HG02938 (cell line): ENCODE data around the gene NDC1.
"Not testable (repeated sequence)": the region's sequence is repeated elsewhere in the genome, so short reads cannot be mapped to it uniquely, and the experiment has no call there.

Source experiments
- ATAC-seq: cut with Tn5 transposase; IDR thresholded peaks from one replicate; pipeline ENCODE4 v1.9.1; 2021; ENCODE audit warnings: mild to moderate bottlenecking, moderate library complexity; ENCODE audit not compliant: unreplicated experiment

The NDC1 gene, protein sequence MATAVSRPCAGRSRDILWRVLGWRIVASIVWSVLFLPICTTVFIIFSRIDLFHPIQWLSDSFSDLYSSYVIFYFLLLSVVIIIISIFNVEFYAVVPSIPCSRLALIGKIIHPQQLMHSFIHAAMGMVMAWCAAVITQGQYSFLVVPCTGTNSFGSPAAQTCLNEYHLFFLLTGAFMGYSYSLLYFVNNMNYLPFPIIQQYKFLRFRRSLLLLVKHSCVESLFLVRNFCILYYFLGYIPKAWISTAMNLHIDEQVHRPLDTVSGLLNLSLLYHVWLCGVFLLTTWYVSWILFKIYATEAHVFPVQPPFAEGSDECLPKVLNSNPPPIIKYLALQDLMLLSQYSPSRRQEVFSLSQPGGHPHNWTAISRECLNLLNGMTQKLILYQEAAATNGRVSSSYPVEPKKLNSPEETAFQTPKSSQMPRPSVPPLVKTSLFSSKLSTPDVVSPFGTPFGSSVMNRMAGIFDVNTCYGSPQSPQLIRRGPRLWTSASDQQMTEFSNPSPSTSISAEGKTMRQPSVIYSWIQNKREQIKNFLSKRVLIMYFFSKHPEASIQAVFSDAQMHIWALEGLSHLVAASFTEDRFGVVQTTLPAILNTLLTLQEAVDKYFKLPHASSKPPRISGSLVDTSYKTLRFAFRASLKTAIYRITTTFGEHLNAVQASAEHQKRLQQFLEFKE

DNA sequence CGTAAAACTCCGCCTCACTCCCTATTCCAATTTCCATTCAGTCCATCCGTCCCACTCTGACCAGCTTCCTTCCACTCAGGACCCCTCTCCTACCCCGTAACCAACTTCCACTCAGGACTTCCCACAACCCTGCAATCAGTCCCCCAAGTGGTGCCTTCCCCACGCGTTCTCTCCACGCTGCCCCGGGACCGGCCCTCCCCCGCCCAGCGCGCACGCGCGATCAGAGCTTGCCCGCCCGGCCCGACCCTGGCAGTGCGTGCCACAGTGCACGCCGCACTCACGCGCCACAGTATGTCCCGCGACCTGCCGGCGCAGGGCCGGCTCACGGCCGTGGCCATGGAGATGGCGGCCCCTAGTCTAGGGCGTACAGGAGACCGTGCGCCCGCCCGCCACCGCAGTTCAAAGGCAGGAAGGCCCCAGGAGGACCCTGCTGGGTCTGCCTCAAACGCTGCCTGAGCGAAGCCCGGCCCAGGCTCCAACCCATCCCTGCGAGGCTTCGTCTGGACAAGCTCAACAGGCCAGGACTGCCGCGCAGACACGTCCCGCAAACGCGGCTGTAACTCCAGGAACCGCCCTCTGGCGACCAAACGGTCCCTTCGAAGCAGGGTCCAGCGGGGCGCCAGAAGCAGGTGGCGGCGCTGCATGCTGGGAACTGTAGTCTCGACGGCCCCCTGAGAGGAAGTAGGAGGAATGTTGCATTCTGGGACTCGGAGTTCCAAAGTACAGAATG, at the start of gene NDC1:
Gene NDC1 (minus strand): TSS at position 373 of the 730 bp plus-strand sequence. CDS start 35 bp downstream, at position 338.
- peak; percentile 81 for ATAC-seq

DNA sequence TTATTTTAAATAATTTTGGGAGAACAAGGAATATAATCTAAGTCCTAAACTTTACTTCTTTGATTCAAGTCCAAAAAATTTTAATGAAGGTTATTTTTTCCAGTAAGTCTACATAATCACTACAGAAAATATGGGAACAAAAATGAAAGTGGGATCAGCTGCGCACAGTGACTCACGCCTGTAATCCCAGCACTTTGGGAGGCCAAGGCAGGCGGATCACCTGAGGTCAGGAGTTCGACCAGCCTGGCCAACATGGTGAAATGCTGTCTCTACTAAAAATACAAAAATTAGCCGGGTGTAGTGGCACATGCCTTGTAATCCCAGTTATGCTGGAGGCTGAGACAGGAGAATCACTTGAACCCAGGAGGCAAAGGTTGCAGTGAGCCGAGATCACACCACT, 45.5 kb upstream of the NDC1 start:
- ATAC-seq, result not testable (repeated sequence)

DNA sequence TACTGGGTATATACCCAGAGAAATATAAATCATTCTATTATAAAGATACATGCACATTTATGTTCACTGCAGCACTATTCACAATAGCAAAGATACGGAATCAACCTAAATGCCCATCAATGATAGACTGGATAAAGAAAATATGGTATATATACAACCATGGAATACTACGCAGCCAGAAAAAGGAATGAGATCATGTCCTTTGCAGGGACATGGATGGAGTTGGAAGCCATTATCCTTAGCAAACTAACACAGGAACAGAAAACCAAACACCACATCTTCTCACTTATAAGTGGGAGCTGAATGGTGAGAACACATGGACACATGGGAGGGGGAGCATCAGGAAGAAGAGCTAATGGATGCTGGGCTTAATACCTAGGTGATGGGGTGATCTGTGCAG, 43.8 kb upstream of the NDC1 start:
- ATAC-seq, result not testable (repeated sequence)

DNA sequence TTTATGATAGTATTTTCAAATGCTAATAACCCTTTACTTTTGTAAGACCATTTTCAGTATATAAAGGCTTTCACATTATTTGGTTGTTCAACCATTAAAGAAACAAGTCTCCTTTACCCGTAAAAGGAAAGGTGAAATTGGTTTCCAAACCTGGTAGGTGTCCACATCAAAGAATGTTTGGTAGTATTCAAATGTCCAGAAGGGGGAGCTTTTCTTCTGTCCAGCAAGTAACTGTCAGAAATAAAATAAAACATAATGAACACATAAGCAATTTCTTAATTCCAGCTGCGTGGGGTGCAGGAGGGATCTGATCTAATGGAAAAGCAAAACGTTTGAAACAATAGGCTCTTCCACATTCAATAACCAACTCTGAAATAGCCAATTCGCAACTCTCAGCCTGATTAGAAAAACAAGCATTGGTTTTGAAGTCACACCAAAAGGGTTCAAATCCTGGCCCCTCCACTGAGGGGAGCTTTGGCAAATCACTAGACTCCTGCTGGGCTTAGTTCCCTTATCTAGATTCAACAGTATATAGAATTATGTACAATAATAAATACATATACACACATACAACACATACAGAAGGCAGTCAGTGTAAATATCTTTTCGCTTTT, 40.5 kb upstream of the NDC1 start:
- ATAC-seq, result no peak

DNA sequence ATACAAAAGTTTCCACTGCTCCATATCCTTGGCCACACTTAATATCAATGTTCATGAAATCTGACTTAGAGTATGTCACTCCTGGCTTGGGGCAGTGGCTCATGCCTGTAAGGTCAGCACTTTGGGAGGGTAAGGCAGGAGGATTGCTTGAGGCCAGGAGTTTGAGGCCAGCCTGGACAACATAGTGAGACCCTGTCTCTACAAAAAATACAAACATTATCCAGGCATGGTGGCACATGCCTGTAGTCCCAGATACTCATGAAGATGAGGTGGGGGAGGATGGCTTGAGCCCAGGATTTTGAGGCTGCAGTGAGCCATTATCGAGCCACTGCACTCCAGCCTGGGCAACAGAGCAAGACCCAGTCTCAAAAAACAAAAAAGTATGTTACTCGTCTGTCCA, 37.1 kb upstream of the NDC1 start:
- ATAC-seq, result not testable (repeated sequence)

DNA sequence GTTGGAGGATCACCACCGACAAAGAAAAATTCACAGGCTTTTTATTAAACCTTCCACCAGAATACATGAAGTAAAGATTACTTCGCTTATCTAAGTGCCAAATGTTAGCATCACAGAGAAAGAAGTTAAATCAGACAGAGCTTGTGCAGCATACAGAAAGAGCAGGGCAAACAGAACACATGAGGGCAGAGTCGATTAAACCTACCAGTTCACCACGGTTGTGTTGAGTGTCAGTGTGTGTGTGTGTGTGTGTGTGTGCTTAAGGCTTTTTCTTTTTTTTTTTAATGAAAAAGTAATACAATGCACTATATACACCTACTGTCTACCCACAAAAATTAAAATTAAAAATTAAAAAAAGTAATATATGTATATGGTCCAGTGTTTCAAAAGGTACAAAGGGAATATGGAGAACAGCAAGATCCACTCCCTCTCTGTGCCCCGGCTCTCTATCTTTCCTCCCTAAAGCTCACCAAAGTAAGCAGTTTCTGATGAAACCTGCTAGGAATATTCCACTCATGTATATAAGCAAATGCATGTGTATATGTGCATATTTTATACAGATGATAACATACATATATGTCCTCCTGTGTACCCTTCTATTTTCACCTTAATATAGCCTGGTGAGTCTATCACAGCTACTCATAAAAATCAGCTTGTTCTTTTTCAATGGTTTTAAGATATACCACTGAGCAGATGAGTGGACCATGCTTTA, 33.8 kb upstream of the NDC1 start:
- ATAC-seq, result no peak

DNA sequence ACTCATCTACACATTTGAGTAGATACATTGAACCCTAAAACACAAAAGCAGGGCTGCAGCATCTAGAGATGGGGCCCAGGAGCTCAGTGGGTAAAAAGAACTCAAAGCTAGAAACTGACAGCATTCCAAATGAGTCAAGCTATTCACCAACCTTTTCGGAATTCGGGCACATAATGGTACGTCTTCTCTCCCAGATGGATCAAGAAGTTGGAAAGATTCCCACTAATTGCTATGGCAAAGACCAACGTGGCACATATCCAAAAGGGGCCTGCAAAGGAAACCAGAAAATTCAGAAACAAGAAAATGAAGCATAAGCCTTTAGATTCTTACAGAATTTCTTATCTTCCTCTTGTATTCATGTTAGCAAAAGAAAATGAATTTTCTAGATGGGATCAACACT, 33.1 kb upstream of the NDC1 start:
- ATAC-seq, result no peak

DNA sequence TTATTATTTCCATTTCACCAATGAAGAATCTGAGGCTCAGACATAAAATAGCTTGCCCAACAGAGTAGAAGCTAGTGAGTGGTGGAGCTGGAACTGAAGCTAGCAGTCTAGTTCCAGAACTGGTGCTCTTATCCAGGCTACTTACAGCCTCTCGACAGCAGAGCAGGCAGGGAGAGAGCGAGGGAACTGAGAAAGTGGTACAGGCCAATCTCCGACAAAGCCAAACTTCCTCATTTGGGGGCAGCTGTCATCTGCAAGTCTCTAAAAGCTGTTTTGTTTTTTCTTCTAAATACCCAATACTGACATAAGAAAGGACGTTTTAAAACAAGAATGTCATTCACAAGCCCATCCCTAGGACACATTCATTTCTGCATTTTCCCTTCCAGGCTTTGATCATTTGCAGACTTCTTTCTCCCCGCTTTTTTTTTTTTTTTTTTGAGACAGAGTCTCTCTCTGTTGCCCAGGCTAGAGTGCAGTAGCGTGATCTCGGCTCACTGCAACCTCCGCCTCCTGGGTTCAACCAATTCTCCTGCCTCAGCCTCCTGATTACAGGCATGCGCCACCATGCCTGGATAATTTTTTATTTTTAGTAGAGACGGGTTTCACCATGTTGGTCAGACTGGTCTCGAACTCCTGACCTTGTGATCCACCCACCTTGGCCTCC, 31.5 kb upstream of the NDC1 start:
- ATAC-seq, result no peak

DNA sequence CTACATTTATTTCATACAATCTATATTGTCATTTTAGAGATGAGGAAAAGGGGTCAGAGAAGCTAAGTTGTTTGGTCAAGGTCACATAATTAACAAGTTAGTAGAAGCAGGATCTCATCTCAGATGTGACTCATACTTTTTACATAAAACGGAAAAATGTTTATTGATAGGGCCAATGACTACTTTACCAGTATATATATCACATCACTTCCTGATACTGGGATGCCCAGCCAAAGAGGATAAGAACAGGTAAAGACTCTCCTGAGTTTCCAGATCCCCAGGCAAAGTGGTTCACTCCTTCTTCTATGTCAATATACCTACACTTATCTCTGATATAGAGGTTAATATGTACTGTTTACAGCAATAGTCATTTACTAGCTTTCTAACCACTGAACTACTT, 30.5 kb upstream of the NDC1 start:
- no peak for ATAC-seq

DNA sequence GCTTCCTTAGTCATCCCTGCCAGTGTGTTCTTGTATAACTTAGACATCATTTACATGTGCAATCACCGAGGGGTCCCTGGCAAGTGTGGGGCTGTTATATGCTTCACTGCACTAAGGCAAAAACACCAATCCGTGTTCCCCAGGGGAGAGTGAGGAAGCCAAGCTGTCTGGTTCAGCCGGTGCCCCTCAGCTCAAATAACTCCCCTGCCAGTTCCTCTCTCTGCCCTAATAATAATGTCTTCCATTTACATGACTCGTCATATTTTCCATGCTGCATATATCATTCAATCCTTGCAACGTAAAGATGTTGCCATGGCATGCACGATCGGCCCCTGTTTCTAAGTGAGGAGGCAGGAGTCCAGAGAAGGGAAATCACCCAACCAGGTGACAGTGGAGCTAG, 24.4 kb upstream of the NDC1 start:
- no peak for ATAC-seq

DNA sequence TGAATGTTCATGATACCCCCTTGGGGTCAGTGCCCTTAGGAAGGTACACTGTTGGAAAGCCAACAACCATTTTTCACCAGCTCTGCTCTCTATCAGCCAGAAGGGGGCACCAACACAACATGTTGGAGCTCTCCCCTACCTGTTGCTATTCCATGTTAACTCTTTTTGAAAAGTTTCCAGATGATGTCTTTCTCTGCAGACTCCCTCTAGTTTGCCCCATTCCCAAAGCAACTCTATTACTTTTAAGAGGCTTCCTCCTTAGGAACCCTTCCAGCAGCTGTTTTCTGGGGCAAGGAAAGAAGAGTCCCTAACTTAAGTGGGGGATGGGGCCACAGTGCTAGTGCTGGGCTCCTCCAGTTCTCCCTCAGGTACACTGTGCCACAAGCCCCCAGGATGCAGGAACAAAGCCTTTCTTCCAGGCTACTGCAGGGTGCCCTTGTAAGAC, 22.9 kb upstream of the NDC1 start:
- ATAC-seq, result no peak

DNA sequence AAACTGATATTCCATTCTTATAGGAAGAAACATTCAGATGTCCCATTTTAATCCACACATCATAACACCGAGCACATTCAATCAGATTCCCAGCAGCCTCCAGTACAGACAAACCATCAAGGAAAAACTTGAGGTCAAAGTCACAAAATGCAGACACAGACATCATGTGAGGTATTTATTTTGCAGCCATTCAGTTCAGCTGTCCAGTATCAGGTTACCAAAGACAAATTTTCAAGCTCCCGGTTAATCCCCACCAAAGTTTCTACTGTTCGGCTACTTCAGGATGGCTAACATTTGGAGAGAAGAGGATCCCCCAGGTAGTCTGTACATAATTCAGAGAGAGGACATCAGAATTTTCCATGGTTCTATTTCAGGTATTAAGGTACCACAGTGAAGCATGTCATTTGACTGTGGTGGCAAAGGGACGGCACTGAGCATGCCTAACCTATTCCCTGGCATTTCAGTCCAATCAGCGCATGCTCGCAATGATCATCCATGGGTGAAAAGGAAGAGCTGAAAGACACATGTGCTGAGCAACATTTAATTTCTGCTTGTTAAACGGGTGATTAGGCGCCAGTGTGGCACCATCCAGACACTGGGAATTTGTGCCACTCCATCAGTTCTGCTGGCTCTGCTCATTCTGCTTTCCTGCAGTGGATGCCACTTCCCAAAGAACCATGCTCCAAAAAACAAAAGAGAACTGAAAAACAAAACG, 13.6 kb upstream of the NDC1 start:
- no peak for ATAC-seq

DNA sequence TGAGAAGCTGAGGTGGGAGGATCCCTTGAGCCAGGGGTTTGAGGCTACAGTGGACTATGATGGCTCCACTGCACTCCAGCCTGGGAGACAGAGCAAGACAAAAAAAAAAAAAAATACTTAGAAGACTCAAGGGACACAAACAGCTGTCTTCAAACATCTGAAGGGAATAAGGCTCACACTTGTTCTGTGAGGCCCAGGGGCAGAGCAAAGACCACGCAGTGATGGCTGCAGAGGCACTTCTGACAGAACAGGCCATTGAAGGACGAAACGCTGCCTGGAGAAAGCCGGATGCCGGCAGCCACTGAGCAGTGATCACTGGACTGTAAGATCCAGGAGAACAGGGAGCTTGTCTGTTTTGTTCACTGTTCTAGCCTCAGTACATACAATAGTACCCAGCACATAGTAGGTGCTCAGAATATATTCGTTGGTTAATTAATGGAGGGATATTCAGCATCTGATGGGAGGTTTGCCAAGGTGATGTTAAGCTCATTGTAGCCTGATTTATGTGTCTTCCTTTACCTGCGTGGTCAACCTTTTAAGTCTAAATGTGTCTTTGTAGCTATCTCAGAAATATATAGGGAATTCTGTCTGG, 12.1 kb upstream of the NDC1 start:
- ATAC-seq, result no peak

DNA sequence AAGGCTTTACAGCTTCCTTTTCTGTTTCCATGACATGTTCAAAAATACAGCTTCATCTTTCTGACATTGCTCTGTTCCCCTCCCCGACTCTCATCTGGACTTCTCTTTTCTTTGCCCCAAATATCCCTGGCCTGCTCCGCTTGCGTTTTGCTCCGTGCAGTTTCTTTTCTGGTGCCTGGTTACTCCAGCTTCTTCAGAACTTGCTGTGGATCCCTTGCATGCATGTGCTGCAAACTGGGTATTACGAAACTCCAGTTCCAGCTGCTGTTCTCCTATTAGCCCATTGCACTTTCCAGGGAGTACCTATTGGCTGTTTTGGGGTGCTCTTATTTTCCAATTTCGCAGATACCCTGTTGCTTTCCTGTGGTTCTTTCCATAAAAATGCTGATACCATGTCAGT, 9.9 kb upstream of the NDC1 start:
- ATAC-seq, result no peak

DNA sequence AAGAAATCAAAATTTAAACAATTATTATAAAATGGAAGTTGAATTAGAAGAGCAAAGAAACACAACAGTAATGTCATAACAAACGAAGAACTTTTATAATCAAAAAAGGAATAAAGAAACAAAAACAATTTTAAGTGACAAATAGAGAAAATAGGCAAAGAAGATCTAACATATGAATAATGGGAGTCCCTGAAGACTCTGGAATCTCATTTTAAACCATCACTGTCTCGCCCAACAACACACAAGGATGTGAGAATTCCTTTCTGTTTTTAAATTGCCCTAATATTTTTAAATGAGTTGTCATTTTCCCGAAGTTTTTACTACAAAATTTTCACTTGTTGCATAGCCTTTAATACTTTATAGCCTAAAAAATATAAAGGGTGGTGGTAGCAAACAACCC, 4.3 kb upstream of the NDC1 start:
- no peak for ATAC-seq

DNA sequence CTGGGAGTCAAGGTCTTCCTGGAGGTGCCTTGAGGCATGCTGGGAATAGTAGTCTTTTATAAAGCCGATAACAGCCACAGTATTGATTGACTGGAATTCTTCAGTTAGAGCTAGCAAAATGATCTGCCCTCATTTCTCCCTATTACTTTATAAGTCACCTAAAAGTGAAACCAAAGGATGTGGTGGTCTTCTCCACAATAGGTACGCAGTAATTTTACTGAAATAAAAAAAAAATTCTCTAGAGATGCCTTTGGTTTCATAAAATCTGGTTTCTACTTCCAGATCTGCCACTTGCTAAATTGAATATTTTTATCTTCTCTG, 518 bp upstream of the NDC1 start:
- ATAC-seq, result no peak

DNA sequence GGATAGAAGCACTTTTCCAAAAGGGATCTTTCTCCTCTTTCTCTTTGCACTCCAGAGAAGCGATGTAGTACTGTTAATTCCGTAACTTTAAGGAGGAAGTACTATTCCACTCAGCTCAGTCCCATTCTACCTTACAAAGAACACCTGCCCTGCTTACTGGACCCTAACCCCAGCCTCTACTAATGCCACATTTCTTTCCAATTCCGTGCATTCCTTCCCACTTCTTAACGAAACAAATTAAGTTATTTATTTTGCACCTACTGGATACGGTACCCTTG, 511 bp downstream of the NDC1 start:
- no peak for ATAC-seq

DNA sequence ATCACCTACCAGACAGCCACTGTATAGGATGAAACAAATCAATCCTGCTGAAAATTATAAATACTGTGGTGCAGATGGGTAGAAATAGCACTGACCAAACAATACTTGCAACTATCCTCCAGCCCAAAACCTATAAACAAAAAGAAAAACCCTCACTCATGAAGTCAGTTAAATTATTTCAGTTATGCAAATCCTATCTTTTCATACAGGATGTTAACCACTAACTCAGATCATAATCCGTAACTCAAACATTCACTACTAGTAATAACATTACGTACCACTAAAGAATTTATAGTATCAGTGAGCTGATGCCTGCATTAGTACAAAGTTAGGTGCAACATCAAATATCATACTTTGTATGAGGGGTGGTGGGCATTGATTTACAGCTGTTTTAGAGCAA, 2.6 kb downstream of the NDC1 start:
- ATAC-seq, result no peak

DNA sequence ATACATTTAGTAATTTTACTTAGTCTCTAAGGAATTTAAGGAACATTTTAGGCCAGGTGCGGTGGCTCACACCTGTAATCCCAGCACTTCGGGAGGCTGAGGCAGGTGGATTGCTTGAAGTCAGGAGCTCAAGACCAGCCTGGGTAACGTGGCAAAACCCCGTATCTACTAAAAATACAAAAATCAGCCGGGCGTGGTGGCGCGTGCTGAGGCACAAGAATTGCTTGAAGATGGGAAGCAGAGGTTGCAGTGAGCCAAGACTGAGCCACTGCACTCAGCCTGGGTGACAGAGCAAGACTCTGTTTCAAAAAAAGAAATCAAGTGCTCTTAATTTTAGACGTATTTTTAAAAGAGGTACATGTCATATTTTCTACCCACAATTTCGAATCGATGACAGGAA, 3.3 kb downstream of the NDC1 start:
- ATAC-seq, result no peak

DNA sequence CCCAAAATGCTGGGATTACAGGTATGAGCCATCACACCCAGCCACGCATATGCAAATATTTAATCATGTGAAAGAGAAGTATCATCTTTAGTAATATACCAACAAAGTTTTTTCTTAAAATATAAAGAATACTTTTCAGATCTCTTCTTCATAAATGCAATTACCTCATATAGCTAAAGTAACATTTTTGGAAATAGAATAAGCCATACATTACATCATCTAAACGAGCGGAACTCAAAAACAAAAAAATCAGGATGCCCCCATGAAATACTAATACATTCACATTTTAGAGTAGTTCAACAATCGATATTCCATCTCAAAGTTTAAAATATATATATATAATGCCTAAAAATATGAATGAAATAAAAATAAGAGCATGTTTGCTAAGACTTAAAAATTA, 4.7 kb downstream of the NDC1 start:
- ATAC-seq, result no peak
